Neural crest cell (in vitro differentiated cells): ENCODE measurements around the gene HAX1. TPM values are rescaled to one million over a fixed set of nuclear protein-coding genes. Genes with fewer than 3 reads are reported as not detected.
"Not testable (repeated sequence)": the region's sequence is repeated elsewhere in the genome, so short reads cannot be mapped to it uniquely, and the experiment has no call there.

Source experiments
- DNase-seq: peaks from one replicate; pipeline ENCODE4 v3.0.0; 2021; ENCODE audit warnings: low read depth, mixed read lengths, low spot score
- H3K27ac Mint-ChIP-seq: one replicate; pipeline ENCODE4 v1.8.0; 2021; ENCODE audit warnings: mild to moderate bottlenecking, mixed read lengths; ENCODE audit not compliant: unreplicated experiment
- H3K27me3 Mint-ChIP-seq: 2 replicates; pipeline ENCODE4 v1.8.0; 2021; ENCODE audit warnings: low read depth, mild to moderate bottlenecking, mixed read lengths
- H3K36me3 Mint-ChIP-seq: 2 replicates; pipeline ENCODE4 v1.8.0; 2021; ENCODE audit warnings: low read depth, mild to moderate bottlenecking, mixed read lengths
- H3K4me1 Mint-ChIP-seq: 2 replicates; pipeline ENCODE4 v1.8.0; 2021; ENCODE audit warnings: mixed read lengths
- H3K4me3 Mint-ChIP-seq: one replicate; pipeline ENCODE4 v1.8.0; 2021; ENCODE audit warnings: mild to moderate bottlenecking, mixed read lengths
- H3K9me3 Mint-ChIP-seq: 2 replicates; pipeline ENCODE4 v1.8.0; 2021; ENCODE audit warnings: mixed read lengths
- total RNA-seq: library from RNA; stranded (reverse); gene quantifications from 2 replicates; pipeline ENCODE4 v1.2.1, GENCODE V29; 2021
- TF ChIP-seq, protein P1 (sequence below): fragments of 200-600 bp; sonication (generic); conservative IDR thresholded peaks from 2 replicates; pipeline ENCODE4 v1.5.0; 2021; ENCODE audit warnings: antibody characterized with exemption, mild to moderate bottlenecking

Gene HAX1
- total RNA-seq, 1 donor from 2014 or later, result 63.4 TPM

DNA sequence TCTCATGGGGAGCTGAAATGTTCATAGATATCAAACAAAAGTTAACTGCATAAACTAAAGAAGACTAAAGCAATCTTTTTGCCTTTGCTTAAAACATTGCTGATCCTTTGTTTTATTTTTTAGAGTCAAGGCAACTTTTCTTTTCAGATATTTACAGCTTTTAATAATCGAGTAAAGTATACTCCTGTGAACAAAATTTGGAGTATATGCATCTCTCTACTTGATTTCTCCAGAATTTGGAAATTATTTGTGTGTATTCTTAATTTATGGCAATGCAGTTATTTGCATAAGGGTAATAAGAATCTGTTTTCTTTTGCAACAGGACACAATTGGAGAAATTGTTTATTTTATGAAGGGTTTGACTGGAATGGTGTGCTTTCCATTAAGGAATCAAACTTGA is 44.3 kb downstream of the HAX1 start:
- Mint-ChIP-seq H3K4me1 (no peaks in the 10 kb centered on the region), H3K4me3 (no peak overlapping the region), H3K36me3 (no peaks in the 10 kb centered on the region), H3K27me3 (peaks cover 17% of the 10 kb centered on the region), H3K9me3 (peaks cover 10% of the 10 kb centered on the region), H3K27ac (no peak overlapping the region)
- no peak for DNase-seq
- TF ChIP-seq, protein P1, sequence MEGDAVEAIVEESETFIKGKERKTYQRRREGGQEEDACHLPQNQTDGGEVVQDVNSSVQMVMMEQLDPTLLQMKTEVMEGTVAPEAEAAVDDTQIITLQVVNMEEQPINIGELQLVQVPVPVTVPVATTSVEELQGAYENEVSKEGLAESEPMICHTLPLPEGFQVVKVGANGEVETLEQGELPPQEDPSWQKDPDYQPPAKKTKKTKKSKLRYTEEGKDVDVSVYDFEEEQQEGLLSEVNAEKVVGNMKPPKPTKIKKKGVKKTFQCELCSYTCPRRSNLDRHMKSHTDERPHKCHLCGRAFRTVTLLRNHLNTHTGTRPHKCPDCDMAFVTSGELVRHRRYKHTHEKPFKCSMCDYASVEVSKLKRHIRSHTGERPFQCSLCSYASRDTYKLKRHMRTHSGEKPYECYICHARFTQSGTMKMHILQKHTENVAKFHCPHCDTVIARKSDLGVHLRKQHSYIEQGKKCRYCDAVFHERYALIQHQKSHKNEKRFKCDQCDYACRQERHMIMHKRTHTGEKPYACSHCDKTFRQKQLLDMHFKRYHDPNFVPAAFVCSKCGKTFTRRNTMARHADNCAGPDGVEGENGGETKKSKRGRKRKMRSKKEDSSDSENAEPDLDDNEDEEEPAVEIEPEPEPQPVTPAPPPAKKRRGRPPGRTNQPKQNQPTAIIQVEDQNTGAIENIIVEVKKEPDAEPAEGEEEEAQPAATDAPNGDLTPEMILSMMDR, result no peak

DNA sequence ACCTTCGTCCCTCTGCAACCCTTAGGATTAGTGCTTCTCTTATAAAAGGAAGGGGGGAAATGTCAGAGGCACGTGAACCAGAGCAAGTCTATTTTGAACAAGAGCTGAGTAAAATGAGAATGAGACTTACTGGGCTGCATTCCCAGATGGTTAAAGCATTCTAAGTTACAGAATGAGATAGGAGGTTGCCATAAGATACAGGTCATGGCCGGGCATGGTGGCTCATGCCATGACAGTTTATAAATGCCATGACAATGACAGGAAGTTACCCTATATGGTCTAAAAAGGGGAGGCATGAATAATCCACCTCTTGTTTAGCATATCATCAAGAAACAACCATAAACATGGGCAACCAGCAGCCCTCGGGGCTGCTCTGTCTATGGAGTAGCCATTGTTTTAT is 46.0 kb downstream of the HAX1 start:
- Mint-ChIP-seq H3K27ac (no peak overlapping the region), H3K9me3 (peaks cover 10% of the 10 kb centered on the region), H3K27me3 (peaks cover 32% of the 10 kb centered on the region), H3K36me3 (no peaks in the 10 kb centered on the region), H3K4me3 (no peak overlapping the region), H3K4me1 (no peaks in the 10 kb centered on the region)
- DNase-seq, result no peak
- TF ChIP-seq, protein P1, result no peak

DNA sequence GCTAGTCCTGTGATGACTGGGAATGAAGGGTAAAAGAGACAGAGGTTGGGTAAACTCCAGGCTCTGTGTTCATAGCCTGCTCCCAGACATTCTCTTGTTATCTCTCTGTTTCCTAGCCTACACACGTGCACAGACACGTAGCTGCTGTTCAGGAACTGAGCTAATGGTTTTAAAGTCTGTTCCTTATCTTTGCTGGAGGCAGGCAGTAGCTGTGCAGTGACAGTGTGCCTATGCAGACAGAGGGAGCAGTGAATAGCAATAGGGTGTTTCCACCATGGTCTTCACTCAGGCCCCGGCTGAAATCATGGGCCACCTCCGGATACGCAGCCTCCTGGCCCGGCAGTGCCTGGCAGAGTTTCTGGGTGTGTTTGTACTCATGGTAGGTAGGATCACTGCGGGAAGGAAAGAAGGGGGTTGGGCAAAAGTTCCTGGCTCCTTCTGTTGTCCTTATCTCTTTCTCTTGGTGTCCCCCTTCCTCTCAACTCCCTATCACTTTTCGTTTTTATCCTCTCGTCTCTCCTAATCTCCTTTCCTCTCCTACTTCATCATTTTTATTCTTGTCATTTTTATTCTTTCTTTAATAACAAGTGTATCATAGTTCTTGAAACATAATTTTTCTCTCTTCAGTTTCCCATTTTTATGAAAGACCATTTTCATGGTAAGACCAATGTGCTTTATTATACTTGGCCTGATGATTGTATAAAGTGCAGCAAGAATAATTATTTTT is 48.6 kb downstream of the HAX1 start, which contains the start of gene AQP10:
AQP10 (plus strand) TSS at position 212 of the 727 bp plus-strand sequence; CDS start at position 275, 63 bp downstream.
- peaks cover 41% of the 10 kb centered on the region for H3K27me3 Mint-ChIP-seq
- TF ChIP-seq, protein P1, result no peak
- peaks cover 3% of the 10 kb centered on the region for H3K4me1 Mint-ChIP-seq
- DNase-seq, result no peak
- peak within 1 kb of the TSS; percentile 1 for H3K4me3 Mint-ChIP-seq
- H3K9me3 Mint-ChIP-seq, result peaks cover 10% of the 10 kb centered on the region
- H3K36me3 Mint-ChIP-seq, result no peaks in the 10 kb centered on the region
- no peak within 1 kb of the TSS for H3K27ac Mint-ChIP-seq

DNA sequence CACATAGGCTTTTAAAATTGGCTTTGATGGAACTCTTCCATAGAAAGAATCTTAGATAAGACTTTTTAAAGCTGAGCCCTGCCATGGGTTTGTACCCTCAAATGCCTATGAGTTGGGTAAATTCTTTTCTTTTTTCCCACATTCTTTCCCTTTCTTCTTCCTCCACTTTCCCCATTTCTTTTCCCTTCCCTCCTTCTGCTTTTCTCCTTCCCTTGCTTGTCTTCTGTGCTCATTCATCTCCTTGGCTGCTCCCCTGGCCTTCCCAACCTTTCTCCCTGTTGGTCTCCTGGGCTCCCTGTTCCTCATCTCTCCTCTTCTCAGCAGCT is 49.1 kb downstream of the HAX1 start:
- not testable (repeated sequence) for H3K4me3 Mint-ChIP-seq, H3K36me3 Mint-ChIP-seq, H3K27ac Mint-ChIP-seq, DNase-seq, H3K4me1 Mint-ChIP-seq
- Mint-ChIP-seq H3K9me3 (peaks cover 10% of the 10 kb centered on the region), H3K27me3 (peaks cover 42% of the 10 kb centered on the region)

DNA sequence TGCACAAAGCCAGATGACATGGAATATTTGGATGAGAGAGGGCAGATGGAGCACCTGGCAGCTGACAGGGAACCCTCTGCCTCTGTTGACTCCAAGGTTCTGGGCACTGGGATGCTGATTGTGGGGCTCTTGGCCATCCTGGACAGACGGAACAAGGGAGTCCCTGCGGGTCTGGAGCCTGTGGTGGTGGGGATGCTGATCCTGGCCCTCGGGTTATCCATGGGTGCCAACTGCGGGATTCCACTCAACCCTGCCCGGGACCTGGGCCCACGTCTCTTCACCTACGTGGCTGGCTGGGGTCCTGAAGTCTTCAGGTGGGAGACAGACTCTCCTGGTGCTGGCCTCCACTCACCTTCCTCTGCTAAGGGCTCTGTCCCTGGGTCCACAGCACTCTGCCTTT is 51.1 kb downstream of the HAX1 start:
- no peaks in the 10 kb centered on the region for H3K9me3 Mint-ChIP-seq
- TF ChIP-seq, protein P1, result no peak
- peak overlapping the region; percentile 99 for H3K4me3 Mint-ChIP-seq

DNA sequence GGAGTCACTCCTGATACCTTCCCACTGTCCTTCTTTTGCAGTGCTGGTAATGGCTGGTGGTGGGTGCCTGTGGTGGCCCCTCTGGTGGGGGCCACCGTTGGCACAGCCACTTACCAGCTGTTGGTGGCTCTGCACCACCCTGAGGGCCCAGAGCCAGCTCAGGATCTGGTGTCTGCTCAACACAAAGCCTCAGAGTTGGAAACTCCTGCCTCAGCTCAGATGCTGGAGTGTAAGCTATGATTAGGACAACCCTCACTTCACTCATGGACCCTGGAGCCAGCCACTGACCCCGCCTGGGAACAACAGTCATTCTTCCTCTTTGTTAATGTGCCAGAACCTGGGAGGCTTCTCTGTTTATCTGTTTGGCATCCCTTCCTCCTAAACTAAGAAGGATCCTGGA is 51.8 kb downstream of the HAX1 start:
- Mint-ChIP-seq H3K27ac (no peak overlapping the region), H3K4me1 (peaks cover 27% of the 10 kb centered on the region), H3K27me3 (peaks cover 39% of the 10 kb centered on the region), H3K4me3 (peak overlapping the region; percentile 99), H3K36me3 (no peaks in the 10 kb centered on the region), H3K9me3 (no peaks in the 10 kb centered on the region)
- TF ChIP-seq, protein P1, result no peak
- no peak for DNase-seq

More for the DNA sequence above, 51.1 kb downstream of the HAX1 start:
- Mint-ChIP-seq H3K36me3 (no peaks in the 10 kb centered on the region), H3K27me3 (peaks cover 39% of the 10 kb centered on the region), H3K27ac (no peak overlapping the region), H3K4me1 (peaks cover 23% of the 10 kb centered on the region)
- DNase-seq, result no peak
